Cardiac septum (tissue), 1 donor: Measurements from ENCODE around the gene FAT4. TPM values are rescaled to one million over a fixed set of nuclear protein-coding genes. Genes with fewer than 3 reads are reported as not detected.

Experiments used
- DNase-seq: peaks from one replicate; pipeline ENCODE4 v3.0.0-alpha.2; 2020; ENCODE audit warnings: low spot score
- intact Hi-C: fragments of 100-400 bp; cut with DNase I; formaldehyde crosslinking; loops from one replicate; pipeline ENCODE4 v1.14.0; 2022
- total RNA-seq: library from RNA; stranded (reverse); fragmentation: NEBNext Ultra II Directional; extraction: Animal tissue kit (Norgen Biotek cat#: 25700); gene quantifications from one replicate; pipeline ENCODE4 v1.2.1, GENCODE V29; 2021
- donor health status: DM: no; HTN: no; CAD: no.

FAT4 gene
- total RNA-seq, 1 donor from 2014 or later, result 18.6 TPM

DNA sequence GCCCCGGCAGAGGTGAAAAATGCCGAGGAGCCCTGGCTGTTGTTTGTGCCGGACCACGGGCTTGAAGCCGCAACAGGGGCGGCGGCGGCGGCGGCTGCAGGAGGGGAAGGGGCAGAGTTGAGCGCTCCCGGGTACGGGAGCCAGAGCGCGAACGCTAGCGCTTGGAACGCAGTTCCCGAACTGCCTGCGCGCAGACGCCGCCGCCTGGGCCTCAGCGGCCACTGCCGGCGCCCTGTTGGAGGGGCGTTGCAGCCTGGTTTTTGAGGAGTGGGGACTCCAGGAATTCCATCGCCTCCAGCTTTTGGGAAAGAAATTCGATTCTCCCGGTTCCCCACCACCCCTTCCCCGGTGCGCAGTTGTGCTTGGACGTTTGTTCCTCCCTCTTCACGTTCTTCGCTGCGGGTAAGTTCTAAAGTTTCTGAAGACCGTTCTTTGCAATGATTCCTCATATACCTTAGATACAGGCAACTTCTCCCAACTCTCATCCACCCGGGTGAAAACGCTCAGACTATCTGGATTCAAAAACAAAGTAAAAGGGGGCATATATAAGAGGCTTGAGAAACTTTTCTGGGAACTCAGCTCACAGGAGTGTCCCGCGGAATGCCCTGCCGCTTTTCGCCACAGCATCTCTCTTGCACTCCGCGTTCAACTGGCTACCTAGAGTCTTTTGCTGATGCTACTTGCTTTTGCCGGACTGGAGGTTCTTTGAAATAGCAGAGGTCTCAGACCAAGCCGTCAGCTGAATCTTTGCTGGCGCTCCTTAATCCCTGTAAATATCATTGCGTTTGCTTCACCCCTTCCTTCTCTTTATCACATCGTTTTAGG, 1.0 kb downstream of the FAT4 start:
- intact Hi-C loops, result loop anchor here (1.0 to 10.0 kb wide), 5 partner anchors 83 to 1289 kb away; no protein-coding TSS in a partner anchor
- DNase-seq, result no peak

- peak; percentile 81 for DNase-seq
- intact Hi-C loops, result loop anchor here (2.0 to 10.0 kb wide), 4 partner anchors 82 to 1288 kb away; no protein-coding TSS in a partner anchor
These were observed 1.6 kb downstream of the FAT4 start for GRCh38 chr4:125316401-125316790.

DNA sequence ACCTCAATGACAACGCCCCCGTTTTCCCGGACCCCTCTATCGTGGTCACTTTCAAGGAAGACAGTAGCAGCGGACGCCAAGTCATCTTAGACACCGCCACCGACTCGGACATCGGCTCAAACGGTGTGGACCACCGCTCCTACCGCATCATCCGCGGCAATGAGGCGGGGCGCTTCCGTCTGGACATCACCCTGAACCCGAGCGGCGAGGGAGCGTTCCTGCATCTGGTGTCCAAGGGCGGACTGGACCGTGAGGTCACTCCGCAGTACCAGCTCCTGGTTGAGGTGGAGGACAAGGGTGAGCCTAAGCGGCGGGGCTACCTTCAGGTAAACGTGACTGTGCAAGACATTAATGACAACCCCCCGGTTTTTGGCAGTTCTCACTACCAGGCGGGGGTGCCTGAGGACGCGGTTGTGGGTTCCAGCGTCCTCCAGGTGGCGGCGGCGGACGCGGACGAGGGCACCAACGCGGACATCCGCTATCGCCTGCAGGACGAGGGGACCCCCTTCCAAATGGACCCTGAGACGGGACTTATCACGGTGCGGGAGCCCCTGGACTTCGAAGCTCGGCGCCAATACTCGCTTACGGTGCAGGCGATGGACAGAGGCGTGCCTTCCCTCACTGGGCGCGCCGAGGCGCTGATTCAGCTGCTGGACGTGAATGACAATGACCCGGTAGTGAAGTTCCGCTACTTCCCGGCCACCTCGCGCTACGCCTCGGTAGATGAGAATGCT, 2.2 kb downstream of the FAT4 start:
- DNase-seq, result no peak
- intact Hi-C loops, result loop anchor here (2.0 to 10.0 kb wide), 4 partner anchors 82 to 1288 kb away; no protein-coding TSS in a partner anchor

- no peak for DNase-seq
- intact Hi-C loops, result loop anchor here (2.0 to 10.0 kb wide), 4 partner anchors 81 to 1287 kb away; no protein-coding TSS in a partner anchor
These were observed 2.7 kb downstream of the FAT4 start for GRCh38 chr4:125317525-125317877.

GRCh38 chr4:125319311-125319710, 4.6 kb downstream of the FAT4 start:
- intact Hi-C loops, result loop anchor here (10.0 kb wide), 3 partner anchors 195 to 1285 kb away; no protein-coding TSS in a partner anchor
- no peak for DNase-seq

- no peak for DNase-seq
- intact Hi-C loops, result no loop called here
These were observed 7.1 kb downstream of the FAT4 start for GRCh38 chr4:125321709-125322365.

GRCh38 chr4:125322366-125322730, 7.6 kb downstream of the FAT4 start:
- intact Hi-C loops, result no loop called here
- DNase-seq, result no peak

GRCh38 chr4:125323654-125324053, 8.9 kb downstream of the FAT4 start:
- intact Hi-C loops, result no loop called here
- DNase-seq, result no peak

DNA sequence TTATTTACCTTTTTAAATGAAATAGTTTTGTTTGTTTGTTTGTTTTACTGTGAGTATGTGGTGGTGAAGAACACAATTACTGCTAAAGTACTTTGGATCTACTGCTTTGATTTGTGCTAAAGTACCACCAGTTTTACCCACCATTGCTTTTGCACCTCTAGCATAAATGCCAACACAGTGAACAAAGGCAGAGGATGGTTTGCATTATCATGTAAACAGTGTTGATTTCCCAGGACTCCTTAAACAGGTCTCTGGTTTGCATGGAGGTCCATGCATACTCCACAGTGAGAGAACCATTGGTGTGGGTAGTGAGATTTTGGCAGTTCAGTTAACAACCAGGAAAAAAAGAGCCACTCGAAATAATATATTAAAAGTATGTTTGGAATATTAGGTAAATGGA, 11.0 kb downstream of the FAT4 start:
- intact Hi-C loops, result no loop called here
- no peak for DNase-seq

DNA sequence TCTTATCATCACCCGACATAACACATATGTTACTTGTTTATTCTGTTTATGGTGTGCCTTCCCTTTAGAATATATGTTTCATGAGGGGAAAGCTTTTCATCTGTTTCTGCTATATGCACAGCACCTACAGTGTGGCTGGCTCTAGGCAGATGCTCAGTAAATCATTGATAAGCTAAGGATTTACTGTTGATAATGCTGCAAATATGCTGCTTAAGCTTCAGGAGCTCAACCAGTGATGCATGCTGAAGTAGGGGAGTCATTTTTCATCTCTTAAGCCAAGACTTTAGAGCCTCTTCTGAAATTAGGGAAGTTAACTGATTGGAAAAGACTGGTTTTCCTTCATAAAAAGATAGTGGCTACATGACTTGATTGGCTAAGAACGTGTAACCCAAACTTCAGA, 16.4 kb downstream of the FAT4 start:
- DNase-seq, result no peak
- intact Hi-C loops, result no loop called here

- intact Hi-C loops, result no loop called here
- DNase-seq, result no peak
These were observed 20.2 kb downstream of the FAT4 start for GRCh38 chr4:125334926-125335325.

GRCh38 chr4:125338814-125339213, 24.1 kb downstream of the FAT4 start:
- intact Hi-C loops, result no loop called here
- DNase-seq, result no peak

- intact Hi-C loops, result no loop called here
These were observed 29.4 kb downstream of the FAT4 start for GRCh38 chr4:125344198-125344597.

DNA sequence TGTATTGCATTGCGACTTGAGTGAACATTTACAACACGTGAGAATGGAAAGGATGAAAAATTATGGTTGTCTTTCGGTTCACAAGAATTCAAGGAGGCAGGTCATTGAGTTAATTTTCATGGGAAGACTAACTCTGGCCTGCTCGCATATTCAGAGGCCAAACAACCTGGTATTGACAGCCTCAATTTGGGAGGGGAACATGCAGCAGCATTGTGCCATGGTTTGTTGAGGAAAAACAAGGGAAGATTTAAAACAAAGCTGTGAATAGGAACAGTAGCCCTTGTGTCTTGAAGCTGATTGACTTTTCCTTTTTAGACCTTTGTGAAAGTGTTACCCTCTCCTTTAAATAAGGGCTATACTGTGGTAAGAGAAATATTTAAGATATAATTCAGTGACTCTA, 31.9 kb downstream of the FAT4 start:
- intact Hi-C loops, result no loop called here
- DNase-seq, result no peak

More at GRCh38 chr4:125344198-125344597, 29.4 kb downstream of the FAT4 start:
- DNase-seq, result no peak

- intact Hi-C loops, result no loop called here
- DNase-seq, result no peak
These were observed 35.8 kb downstream of the FAT4 start for GRCh38 chr4:125350470-125351135.

- intact Hi-C loops, result no loop called here
- no peak for DNase-seq
These were observed 37.8 kb downstream of the FAT4 start for GRCh38 chr4:125352521-125352920.

DNA sequence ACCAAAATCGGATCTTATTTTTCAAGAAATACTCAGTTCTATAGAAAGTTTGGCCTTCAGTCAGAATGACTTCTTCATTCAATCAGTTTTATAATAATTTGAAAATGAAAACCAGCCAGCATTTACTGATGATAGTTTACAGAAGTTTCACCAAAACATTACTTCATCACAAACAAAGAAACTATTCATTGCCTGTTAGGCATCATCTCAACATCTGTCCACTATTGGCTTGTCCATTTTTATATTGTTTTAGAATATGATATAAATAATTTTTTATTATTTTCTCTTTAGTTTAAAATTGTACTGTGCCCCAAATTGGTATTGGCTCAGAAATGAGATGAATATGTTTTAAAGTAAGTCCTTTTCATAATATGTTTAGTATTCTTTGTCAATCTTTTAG, 38.4 kb downstream of the FAT4 start:
- no peak for DNase-seq
- intact Hi-C loops, result no loop called here

DNA sequence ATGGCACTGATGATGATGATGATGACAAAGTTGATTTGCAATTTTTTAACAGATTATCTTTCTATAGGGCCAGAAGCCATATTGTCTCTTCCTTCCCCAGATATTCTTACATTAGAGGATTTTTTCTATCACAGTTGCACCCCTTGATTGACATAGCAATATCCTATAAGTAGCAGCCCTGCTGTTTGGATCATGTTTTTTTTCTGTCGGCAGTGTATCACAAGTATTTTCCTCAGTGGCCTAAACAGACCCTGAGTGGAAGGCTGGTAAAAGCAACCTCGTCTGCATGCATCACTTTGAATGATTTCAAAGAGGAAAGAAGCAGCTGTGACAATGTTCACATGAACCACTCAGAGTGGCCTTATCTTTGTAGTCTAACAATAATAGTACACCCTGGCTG, 41.0 kb downstream of the FAT4 start:
- intact Hi-C loops, result no loop called here

DNA sequence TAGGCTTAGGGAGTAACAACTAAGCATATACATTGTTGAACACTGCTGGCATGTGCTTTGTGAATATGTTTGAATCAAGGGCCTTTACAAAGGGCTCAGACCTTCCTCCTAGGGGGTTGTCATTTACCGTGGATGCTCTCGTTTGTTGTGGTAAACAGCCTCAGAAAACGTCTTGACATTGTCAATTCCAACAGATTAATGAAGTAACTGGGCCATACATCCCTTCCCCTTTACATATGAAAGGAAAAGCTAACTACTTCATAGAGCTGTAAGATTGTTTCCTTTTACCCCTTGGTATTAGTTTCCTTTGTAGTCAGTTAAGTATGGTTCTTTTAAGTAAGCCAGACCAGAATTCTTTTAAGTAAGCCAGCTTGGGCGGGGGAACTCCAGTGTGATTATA, 42.9 kb downstream of the FAT4 start:
- DNase-seq, result no peak
- intact Hi-C loops, result no loop called here

More for the DNA sequence above, 41.0 kb downstream of the FAT4 start:
- DNase-seq, result no peak

GRCh38 chr4:125358453-125358852, 43.7 kb downstream of the FAT4 start:
- intact Hi-C loops, result no loop called here
- no peak for DNase-seq
